ENCODE results near the gene CAPN5. TPM values are rescaled to one million over a fixed set of nuclear protein-coding genes. Genes with fewer than 3 reads are reported as not detected.

CAPN5 gene
- polyA plus RNA-seq, 3 donors, result 0.28 to 0.83 (median 0.62) TPM

GRCh38 chr11:77035580-77035979 is 31.2 kb upstream of the CAPN5 start:
- no peak for TF ChIP-seq CTCF (IDR thresholded peaks at IDR 0.05)
- Histone ChIP-seq H3K27me3 (ENCODE audit: control insufficient read depth in 2 of 2, insufficient read depth in 2 of 2, low read length in 2 of 2) (peaks cover 8 to 19% of the 10 kb centered on the region in 2 donors), H3K79me2 (ENCODE audit: insufficient read depth, low read length) (no peaks in the 10 kb centered on the region), H3K4me1 (ENCODE audit: control insufficient read depth in 1 of 2, insufficient read depth in 2 of 2, low read length in 2 of 2) (peaks cover 15 to 28% of the 10 kb centered on the region in 2 donors), H3K36me3 (replicated peaks in 1 of 2; ENCODE audit: control insufficient read depth in 1 of 2, insufficient read depth in 2 of 2, low read length in 2 of 2) (no peaks in the 10 kb centered on the region), H4K20me1 (ENCODE audit: insufficient read depth, low read length) (no peaks in the 10 kb centered on the region), H2AFZ (ENCODE audit: insufficient read depth, low read depth, low read length, poor library complexity, severe bottlenecking) (no peak overlapping the region), H3K4me3 (replicated peaks in 1 of 3; ENCODE audit: low read depth in 2 of 3, low read length in 3 of 3) (no peak overlapping the region), H3K4me2 (replicated peaks; ENCODE audit: extremely low read depth, low read length, poor library complexity, severe bottlenecking) (no peak overlapping the region), H3K27ac (ENCODE audit: low read depth in 1 of 2, low read length in 2 of 2) (no peak overlapping the region), H3K9ac (ENCODE audit: insufficient read depth, low read length, poor library complexity, severe bottlenecking) (no peak overlapping the region), H3K9me3 (replicated peaks in 1 of 2; ENCODE audit: control insufficient read depth in 1 of 2, insufficient read depth in 1 of 2, low read length in 2 of 2) (peaks cover 0 to 3% of the 10 kb centered on the region in 2 donors)
- no CpG with 5 or more reads among the region's 5 CpGs for WGBS (ENCODE audit: insufficient coverage)
- Mint-ChIP-seq H3K36me3 (peaks cover 0 to 2% of the 10 kb centered on the region in 2 donors), H3K4me1 (peaks cover 31% of the 10 kb centered on the region), H3K9me3 (peaks cover 0 to 9% (median 3%) of the 10 kb centered on the region in 7 donors), H3K27ac (no peak overlapping the region), H3K27me3 (ENCODE audit: low read depth in 3 of 3) (peaks cover 20 to 37% (median 33%) of the 10 kb centered on the region in 3 donors), H3K4me3 (no peak overlapping the region)
- intact Hi-C loops (cut with micrococcal nuclease), result no loop called here
- peak in 1 of 3 donors; percentile 6 for DNase-seq

GRCh38 chr11:77036398-77036797 is 30.4 kb upstream of the CAPN5 start:
- H3K27me3 ChIP-seq (ENCODE audit: control insufficient read depth in 2 of 2, insufficient read depth in 2 of 2, low read length in 2 of 2), result peaks cover 8 to 27% of the 10 kb centered on the region in 2 donors
- peaks cover 25 to 42% (median 37%) of the 10 kb centered on the region in 3 donors for H3K27me3 Mint-ChIP-seq (ENCODE audit: low read depth in 3 of 3)
- TF ChIP-seq CTCF (IDR thresholded peaks at IDR 0.05), result no peak

More at GRCh38 chr11:77036398-77036797, 30.4 kb upstream of the CAPN5 start:
- Mint-ChIP-seq H3K4me3 (no peak overlapping the region), H3K27ac (no peak overlapping the region), H3K36me3 (peaks cover 0 to 2% of the 10 kb centered on the region in 2 donors), H3K9me3 (peaks cover 0 to 13% (median 4%) of the 10 kb centered on the region in 7 donors), H3K4me1 (peaks cover 31% of the 10 kb centered on the region)
- intact Hi-C loops (cut with micrococcal nuclease), result no loop called here
- Histone ChIP-seq H3K27ac (ENCODE audit: low read depth in 1 of 2, low read length in 2 of 2) (no peak overlapping the region), H4K20me1 (ENCODE audit: insufficient read depth, low read length) (no peaks in the 10 kb centered on the region), H3K9me3 (replicated peaks in 1 of 2; ENCODE audit: control insufficient read depth in 1 of 2, insufficient read depth in 1 of 2, low read length in 2 of 2) (peaks cover 0 to 4% of the 10 kb centered on the region in 2 donors), H3K4me2 (replicated peaks; ENCODE audit: extremely low read depth, low read length, poor library complexity, severe bottlenecking) (no peak overlapping the region), H2AFZ (ENCODE audit: insufficient read depth, low read depth, low read length, poor library complexity, severe bottlenecking) (no peak overlapping the region), H3K4me1 (ENCODE audit: control insufficient read depth in 1 of 2, insufficient read depth in 2 of 2, low read length in 2 of 2) (peaks cover 15 to 28% of the 10 kb centered on the region in 2 donors), H3K4me3 (replicated peaks in 1 of 3; ENCODE audit: low read depth in 2 of 3, low read length in 3 of 3) (no peak overlapping the region), H3K36me3 (replicated peaks in 1 of 2; ENCODE audit: control insufficient read depth in 1 of 2, insufficient read depth in 2 of 2, low read length in 2 of 2) (no peaks in the 10 kb centered on the region), H3K9ac (ENCODE audit: insufficient read depth, low read length, poor library complexity, severe bottlenecking) (no peak overlapping the region), H3K79me2 (ENCODE audit: insufficient read depth, low read length) (no peaks in the 10 kb centered on the region)
- WGBS (ENCODE audit: insufficient coverage), result 100% methylated on average over 3 of the region's 5 CpGs
- DNase-seq, result no peak
